GM12875 (cell line): Measurements from ENCODE around the gene CAMTA2.

ENCODE experiments used
- H3K4me3 ChIP-seq: one replicate; pipeline ENCODE4 v1.5.1; 2011; ENCODE audit warnings: low read depth, low read length, control low read depth
- TF ChIP-seq, protein P1 (sequence below): IDR thresholded peaks from 2 replicates; pipeline ENCODE4 v1.5.1; 2011; ENCODE audit warnings: low read depth, mild to moderate bottlenecking, control low read depth, inconsistent platforms, low read length, moderate library complexity, borderline replicate concordance; ENCODE audit not compliant: insufficient read depth

The CAMTA2 gene

DNA sequence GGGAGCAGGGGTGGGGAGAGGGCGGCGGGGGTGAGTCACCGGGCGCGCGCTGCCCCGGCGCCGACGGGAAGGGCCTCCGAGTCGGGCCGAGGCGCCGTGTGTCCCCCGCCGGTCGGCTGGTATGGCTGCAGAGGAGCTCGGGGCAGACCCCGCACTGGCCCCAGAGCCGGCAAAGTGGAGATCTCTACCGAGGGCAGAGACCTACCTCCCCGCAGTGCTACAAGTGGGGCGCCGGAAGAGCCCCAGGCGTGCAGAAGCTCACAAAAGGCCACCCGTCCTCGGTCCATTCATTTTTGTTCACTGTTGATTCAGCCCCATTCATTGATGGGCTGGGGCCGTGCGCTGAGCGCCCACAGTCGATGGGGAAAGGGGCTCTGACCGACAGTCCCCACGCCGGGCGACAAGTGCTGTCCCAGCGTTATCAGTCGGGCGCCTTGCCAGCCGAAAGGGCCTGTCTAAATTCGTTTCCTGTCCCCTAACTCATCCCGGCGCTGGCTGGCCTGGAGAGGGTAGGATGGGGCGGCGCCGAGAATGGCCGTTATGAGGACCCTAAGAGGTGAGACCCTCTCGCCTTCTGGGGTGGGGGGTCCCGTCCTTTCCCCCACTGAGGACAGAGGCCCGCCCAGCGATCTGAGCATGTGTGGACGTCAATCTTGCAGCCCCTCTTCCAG, 37.3 kb downstream of the CAMTA2 start:
- TF ChIP-seq, protein P1, sequence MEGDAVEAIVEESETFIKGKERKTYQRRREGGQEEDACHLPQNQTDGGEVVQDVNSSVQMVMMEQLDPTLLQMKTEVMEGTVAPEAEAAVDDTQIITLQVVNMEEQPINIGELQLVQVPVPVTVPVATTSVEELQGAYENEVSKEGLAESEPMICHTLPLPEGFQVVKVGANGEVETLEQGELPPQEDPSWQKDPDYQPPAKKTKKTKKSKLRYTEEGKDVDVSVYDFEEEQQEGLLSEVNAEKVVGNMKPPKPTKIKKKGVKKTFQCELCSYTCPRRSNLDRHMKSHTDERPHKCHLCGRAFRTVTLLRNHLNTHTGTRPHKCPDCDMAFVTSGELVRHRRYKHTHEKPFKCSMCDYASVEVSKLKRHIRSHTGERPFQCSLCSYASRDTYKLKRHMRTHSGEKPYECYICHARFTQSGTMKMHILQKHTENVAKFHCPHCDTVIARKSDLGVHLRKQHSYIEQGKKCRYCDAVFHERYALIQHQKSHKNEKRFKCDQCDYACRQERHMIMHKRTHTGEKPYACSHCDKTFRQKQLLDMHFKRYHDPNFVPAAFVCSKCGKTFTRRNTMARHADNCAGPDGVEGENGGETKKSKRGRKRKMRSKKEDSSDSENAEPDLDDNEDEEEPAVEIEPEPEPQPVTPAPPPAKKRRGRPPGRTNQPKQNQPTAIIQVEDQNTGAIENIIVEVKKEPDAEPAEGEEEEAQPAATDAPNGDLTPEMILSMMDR = no peak
- peak overlapping the region; percentile 99 for H3K4me3 ChIP-seq

DNA sequence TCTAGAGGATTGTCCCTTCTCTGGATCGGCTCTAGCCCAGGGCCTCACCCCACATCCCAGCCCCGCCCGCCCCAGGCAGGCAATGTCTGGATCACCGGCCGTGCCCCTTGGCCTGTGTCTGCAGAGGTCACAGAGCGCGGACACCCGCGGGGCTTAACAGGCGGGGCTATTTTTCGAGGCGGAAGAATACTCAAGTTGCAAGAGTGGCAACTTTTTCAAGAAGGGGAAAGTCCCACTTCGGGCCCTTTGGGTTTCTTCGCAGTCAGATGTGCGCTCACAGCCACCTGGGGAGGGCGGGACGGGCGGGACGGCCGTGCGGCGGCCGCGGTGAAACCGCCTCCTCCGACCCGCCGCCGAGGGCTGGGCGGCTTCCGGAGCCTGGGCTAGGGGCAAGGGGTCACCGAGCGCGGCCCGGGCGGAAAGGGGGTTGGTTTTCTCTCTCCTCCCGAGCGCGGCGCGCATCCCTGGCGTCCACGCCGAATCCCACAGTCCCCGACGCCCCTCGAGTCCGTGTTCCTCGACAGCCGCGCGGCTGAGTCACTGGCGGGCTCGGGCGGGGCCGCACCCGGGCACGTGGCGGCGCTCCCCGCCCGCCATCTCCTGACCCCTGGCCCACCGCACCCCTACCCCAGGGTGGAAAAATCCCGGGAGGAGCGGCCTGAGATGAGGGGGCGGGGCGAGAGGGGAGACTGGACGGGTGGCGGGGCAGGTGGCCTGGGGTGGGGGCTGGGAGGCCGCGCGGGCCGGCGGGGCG, 38.0 kb downstream of the CAMTA2 start:
- TF ChIP-seq, protein P1 = no peak
- peak overlapping the region; percentile 99 for H3K4me3 ChIP-seq

DNA sequence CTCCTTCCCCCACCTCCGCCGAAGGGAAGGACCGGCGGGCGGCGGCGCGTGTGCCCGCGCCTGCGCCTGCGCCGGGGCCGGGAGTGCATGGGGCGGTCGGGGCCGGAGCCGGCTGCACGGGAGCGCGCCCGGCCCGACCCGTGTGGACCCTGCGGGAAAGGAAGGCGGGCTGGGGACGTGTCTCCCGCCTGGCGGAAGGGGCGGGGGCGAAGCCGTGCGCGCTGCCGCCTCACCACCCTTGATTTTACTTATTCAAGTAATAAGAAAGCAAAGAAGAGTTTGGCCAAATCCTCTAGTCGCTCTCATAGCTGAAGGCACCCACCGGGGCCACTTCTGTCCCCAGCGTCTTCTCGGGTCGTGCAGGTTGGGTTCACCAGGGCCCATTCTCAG, 38.5 kb downstream of the CAMTA2 start:
- TF ChIP-seq, protein P1 = no peak
- peak overlapping the region; percentile 99 for H3K4me3 ChIP-seq

DNA sequence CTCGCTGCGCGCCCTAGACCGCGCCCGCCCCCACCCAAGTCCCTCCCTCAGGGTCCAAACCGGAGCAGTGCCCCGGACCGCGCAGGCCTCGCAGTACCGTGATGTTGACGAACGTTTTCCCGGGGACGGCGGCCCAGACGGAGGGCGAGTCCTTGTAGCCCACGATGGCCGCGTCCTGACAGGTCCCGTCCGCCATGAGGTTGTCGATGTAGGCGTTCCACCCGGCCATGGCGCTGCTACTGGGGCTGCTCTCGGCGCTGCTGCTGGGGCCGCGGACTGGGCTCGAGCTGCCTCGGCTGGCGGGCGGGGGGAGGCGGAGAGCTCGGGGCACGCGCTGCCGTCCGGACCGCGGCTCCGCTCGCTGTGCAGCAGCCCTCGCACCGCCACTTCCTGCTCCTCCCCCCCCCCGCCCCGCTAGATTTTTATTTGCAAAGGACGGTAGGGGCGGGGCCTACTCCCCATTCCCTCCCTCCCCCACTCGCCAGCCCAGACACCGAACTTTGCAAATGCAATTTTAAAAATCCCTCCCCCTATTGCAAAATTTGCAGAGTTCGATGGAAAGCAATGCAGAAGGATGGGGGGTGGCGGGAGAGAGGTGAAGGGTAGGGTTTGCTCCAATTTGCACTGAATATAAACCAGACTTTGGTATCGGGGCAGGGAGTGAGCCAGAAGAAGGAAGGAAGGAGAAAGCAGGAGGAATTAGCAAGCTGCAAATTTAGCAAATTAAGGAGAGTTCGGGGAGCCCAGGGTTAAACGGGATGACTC, 39.1 kb downstream of the CAMTA2 start, which contains the start of gene PFN1:
Gene PFN1 (minus strand): TSS at position 365 of the 765 bp plus-strand sequence. CDS start 136 bp downstream, at position 229.
- TF ChIP-seq, protein P1 = no peak
- H3K4me3 ChIP-seq = peak within 1 kb of the TSS; percentile 99

DNA sequence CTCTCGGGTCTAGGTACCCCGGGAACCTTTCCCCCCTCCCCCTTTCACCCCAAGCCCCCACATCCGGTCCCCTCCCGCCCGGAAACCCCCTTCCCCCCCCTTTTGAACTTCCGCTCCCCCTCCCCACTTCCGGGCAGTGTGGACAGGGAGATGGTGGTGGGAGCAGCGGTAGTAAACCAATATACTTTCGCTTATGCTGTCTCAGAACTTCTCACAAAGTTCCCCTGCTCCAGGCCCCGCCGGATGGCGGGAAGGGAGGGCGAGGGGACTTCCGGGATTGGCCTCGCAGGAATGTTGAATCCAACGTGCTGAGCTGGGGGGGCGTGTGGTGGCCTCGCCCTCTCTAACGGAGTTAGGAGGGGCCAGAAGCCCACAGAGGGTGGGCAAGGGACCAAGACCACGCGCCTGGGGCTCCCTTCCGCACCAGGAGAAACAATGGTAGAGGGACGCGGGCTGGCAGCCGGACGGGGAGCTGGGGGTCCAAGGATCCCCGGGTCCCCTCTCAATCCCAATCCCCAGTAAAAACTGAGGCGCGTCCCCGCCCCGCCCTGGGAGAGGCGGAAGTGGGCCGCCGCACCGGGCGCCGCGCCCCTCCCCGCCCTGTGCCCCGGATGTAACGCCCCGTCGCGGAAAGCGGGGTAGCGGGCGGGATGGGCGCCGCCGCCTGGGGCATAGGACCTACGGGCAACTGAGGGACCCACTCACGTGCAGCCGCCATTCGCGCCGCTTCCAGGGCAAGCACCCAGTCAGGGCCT, 39.9 kb downstream of the CAMTA2 start:
- peak overlapping the region; percentile 99 for H3K4me3 ChIP-seq
- TF ChIP-seq, protein P1 = no peak

DNA sequence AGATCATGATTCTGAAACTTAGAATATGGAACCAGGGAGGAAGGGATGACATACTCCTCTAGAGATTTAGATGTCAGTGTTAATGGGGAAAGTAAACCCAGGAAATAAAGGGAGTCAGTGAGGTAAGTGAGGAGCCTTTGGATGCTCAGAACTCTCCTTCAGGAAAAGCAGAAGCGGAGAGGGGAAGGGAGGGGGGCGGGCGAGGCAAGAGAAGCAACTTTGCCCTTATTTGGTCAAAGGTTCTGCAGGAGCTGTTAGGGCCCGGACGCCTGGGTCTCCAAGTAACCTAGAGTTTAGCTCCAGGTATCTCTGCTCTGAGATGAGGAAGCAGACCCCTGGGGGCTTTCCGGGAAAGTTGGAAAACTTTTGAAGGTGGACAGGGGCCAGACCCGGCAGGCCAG, 40.5 kb downstream of the CAMTA2 start:
- peak overlapping the region; percentile 99 for H3K4me3 ChIP-seq
- TF ChIP-seq, protein P1 = no peak
